Keratinocyte (primary cell): ENCODE data around the gene DNLZ. TPM values are rescaled to one million over a fixed set of nuclear protein-coding genes. Genes with fewer than 3 reads are reported as not detected.

Source experiments
- DNase-seq: peaks from one replicate; pipeline ENCODE4 v3.0.0-alpha.2; 2011; ENCODE audit warnings: low read depth, missing footprints, low spot score
- FAIRE-seq: peaks from 2 replicates; lab custom pipeline; 2011; peaks lifted over from hg19 to GRCh38; lab: Jason Lieb, UNC
- H2AFZ ChIP-seq: 2 replicates; pipeline ENCODE4 v1.6.0; 2012; ENCODE audit warnings: low read length, control low read depth, inconsistent platforms; ENCODE audit not compliant: control insufficient read depth
- H3K27ac ChIP-seq: 2 replicates; pipeline ENCODE4 v1.5.1; 2011; ENCODE audit warnings: low read length; ENCODE audit not compliant: control insufficient read depth, insufficient read depth
- H3K27me3 ChIP-seq: 3 replicates; pipeline ENCODE4 v1.6.0; 2011; ENCODE audit warnings: low read length; ENCODE audit not compliant: control insufficient read depth, insufficient read depth; ENCODE audit errors: extremely low read depth
- H3K36me3 ChIP-seq, 2 experiments: 2 replicates in 1 of 2; 3 replicates in 1 of 2; pipeline ENCODE4 v1.5.1; 2011; ENCODE audit warnings: low read length in 2 of 2, mild to moderate bottlenecking in 1 of 2; ENCODE audit not compliant: control insufficient read depth in 2 of 2, insufficient read depth in 2 of 2; ENCODE audit errors: extremely low read depth in 1 of 2
- H3K4me1 ChIP-seq: 3 replicates; pipeline ENCODE4 v1.5.1; 2011; ENCODE audit warnings: low read length; ENCODE audit not compliant: control insufficient read depth, insufficient read depth; ENCODE audit errors: extremely low read depth
- H3K4me2 ChIP-seq: 3 replicates; pipeline ENCODE4 v1.6.0; 2011; ENCODE audit warnings: low read depth, low read length; ENCODE audit not compliant: control insufficient read depth, insufficient read depth; ENCODE audit errors: extremely low read depth
- H3K4me3 ChIP-seq, 3 experiments: fragments of 200-600 bp in 1 of 3; sonication (generic) in 1 of 3; 2 replicates in 2 of 3; 3 replicates in 1 of 3; pipeline ENCODE4 v1.5.1; 2011 to 2016; ENCODE audit warnings: low read length in 3 of 3, mild to moderate bottlenecking in 3 of 3, control low read depth in 2 of 3, inconsistent platforms in 1 of 3, low read depth in 1 of 3, mixed read lengths in 1 of 3, mixed run types in 1 of 3, moderate library complexity in 1 of 3; ENCODE audit not compliant: control insufficient read depth in 2 of 3, insufficient read depth in 2 of 3; ENCODE audit errors: extremely low read depth in 1 of 3
- H3K79me2 ChIP-seq: 2 replicates; pipeline ENCODE4 v1.6.0; 2012; ENCODE audit warnings: low read length; ENCODE audit not compliant: control insufficient read depth, insufficient read depth
- H3K9ac ChIP-seq: 3 replicates; pipeline ENCODE4 v1.6.0; 2011; ENCODE audit warnings: low read length; ENCODE audit not compliant: control insufficient read depth, insufficient read depth; ENCODE audit errors: extremely low read depth
- H3K9me1 ChIP-seq: 3 replicates; pipeline ENCODE4 v1.6.0; 2011; ENCODE audit warnings: low read length; ENCODE audit not compliant: control insufficient read depth, insufficient read depth; ENCODE audit errors: extremely low read depth
- H3K9me3 ChIP-seq: 2 replicates; pipeline ENCODE4 v1.5.1; 2012; ENCODE audit warnings: low read depth, low read length; ENCODE audit not compliant: control insufficient read depth
- H4K20me1 ChIP-seq: 3 replicates; pipeline ENCODE4 v1.6.0; 2011; ENCODE audit warnings: low read length; ENCODE audit not compliant: control insufficient read depth, insufficient read depth; ENCODE audit errors: extremely low read depth
- EZH2 ChIP-seq: IDR thresholded peaks from one replicate; pipeline ENCODE4 v1.6.1; 2012; ENCODE audit warnings: inconsistent platforms, mild to moderate bottlenecking, low read length, moderate library complexity
- dilution Hi-C: fragments of 300-500 bp; cut with MboI; formaldehyde crosslinking; loops from one replicate; pipeline ENCODE4 v1.7.0; 2020; ENCODE audit warnings: low sequenced_read_pairs; ENCODE audit not compliant: extremely low pct_ligation_motif_present
- polyA plus RNA-seq, 5 experiments: library from polyadenylated mRNA; depleted of rRNA in 3 of 5; stranded (reverse) in 3 of 5; stranded (forward) in 1 of 5; unstranded in 1 of 5; fragments of >200 nt; gene quantifications; 1 replicate in 1 of 5; 2 replicates in 3 of 5; 3 replicates in 1 of 5; pipeline versions ENCODE4 v1.2.1 to v1.2.3, GENCODE V29; 2011 to 2012; ENCODE audit warnings: missing spikeins in 2 of 5, low read depth in 1 of 5, low replicate concordance in 1 of 5
- TF ChIP-seq, protein P1 (sequence below), 3 experiments: IDR thresholded peaks in 1 of 3; conservative IDR thresholded peaks in 1 of 3; optimal IDR thresholded peaks in 1 of 3; 2 replicates in 2 of 3; 3 replicates in 1 of 3; pipeline versions ENCODE3 to v1.5.1; 2011; ENCODE audit warnings: low read length in 3 of 3, mild to moderate bottlenecking in 3 of 3, moderate library complexity in 2 of 3, control low read depth in 1 of 3, inconsistent platforms in 1 of 3; ENCODE audit not compliant: insufficient read depth in 2 of 3; ENCODE audit errors: extremely low read depth in 1 of 3

The DNLZ gene
- polyA plus RNA-seq, 1 donor (not counting 4 experiments of a cell fraction or from before 2014, with no cell fraction given), result 6.7 TPM

DNA sequence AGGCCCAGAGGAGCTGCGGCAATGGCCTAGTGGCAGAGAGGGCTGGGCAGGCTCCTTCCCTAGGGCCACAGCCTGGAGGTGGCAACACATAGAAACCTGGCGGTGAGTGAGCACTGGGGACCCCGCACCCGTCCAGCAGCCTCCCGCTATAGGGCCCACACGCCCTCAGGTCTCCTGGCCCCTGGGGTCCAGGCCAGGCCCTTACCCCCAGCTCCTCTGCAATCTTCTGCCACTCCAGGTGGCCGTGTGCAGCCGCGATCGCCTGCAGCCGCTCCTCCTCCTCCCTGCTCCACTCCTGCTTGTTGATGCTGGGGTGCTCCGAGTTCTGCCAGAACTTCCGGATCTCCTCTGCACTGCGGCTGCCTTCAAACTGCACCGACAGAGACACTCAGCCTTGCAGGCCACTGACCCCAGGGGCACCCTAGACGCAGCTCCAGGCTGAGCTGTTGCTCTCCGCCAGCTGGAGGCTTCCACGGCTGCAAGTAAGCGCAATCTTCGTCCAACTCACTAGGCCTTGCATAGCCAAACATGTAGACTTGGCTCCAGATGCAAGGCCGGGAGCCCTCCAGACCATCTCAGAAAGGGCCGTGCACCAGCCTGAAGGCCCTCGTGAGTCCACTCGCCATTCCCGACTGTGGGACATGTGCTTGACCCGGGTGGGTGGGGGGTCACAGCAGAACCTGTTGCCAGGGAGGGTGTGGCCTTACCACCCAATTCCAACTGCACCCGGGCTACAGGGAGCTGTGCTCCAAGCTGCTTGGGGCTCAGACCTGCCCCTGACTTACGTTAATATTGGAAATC lies 28.4 kb upstream of the DNLZ start:
- TF ChIP-seq EZH2, result no peak
- TF ChIP-seq, protein P1, sequence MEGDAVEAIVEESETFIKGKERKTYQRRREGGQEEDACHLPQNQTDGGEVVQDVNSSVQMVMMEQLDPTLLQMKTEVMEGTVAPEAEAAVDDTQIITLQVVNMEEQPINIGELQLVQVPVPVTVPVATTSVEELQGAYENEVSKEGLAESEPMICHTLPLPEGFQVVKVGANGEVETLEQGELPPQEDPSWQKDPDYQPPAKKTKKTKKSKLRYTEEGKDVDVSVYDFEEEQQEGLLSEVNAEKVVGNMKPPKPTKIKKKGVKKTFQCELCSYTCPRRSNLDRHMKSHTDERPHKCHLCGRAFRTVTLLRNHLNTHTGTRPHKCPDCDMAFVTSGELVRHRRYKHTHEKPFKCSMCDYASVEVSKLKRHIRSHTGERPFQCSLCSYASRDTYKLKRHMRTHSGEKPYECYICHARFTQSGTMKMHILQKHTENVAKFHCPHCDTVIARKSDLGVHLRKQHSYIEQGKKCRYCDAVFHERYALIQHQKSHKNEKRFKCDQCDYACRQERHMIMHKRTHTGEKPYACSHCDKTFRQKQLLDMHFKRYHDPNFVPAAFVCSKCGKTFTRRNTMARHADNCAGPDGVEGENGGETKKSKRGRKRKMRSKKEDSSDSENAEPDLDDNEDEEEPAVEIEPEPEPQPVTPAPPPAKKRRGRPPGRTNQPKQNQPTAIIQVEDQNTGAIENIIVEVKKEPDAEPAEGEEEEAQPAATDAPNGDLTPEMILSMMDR (optimal IDR thresholded peaks at IDR 0.05 in 1 of 3, IDR thresholded peaks at IDR 0.05 in 1 of 3, conservative IDR thresholded peaks at IDR 0.05 in 1 of 3; ENCODE audit: extremely low read depth in 1 of 3, insufficient read depth in 2 of 3, low read length in 3 of 3), result no peak
- Histone ChIP-seq H3K9me3 (no peaks in the 10 kb centered on the region), H3K9ac (no peak overlapping the region), H3K4me3 (no peak overlapping the region), H3K27ac (no peak overlapping the region), H3K27me3 (no peaks in the 10 kb centered on the region), H3K4me1 (no peaks in the 10 kb centered on the region), H3K36me3 (peaks cover 54 to 72% of the 10 kb centered on the region in 2 experiments), H2AFZ (no peak overlapping the region), H3K79me2 (peaks cover 9% of the 10 kb centered on the region), H3K9me1 (no peaks in the 10 kb centered on the region), H3K4me2 (no peak overlapping the region), H4K20me1 (peaks cover 2% of the 10 kb centered on the region)
- dilution Hi-C loops, result no loop called here
- FAIRE-seq, result no peak
- DNase-seq, result no peak

DNA sequence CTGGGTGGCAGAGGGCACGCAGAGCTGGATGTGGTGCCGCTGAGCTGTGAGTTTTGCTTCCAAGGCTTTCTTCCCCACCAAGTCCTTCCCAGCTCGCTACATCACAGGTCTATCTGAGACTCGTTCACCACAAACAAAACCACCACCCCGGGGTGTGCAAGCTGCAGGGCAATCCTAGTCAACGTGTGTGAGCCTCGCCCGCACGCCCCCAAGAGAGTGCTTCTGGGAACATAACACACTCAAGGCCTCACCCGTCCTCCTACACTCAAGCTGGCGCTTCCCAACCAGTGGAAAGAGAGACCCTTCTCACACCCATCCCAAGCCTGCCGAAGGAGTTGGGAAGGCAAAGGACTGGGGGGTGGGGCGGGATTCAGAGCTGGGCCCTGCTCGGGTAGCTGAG lies 25.9 kb upstream of the DNLZ start:
- Histone ChIP-seq H3K9me3 (no peaks in the 10 kb centered on the region), H3K9ac (no peak overlapping the region), H3K27ac (no peak overlapping the region), H3K36me3 (peaks cover 36 to 56% of the 10 kb centered on the region in 2 experiments), H3K4me2 (no peak overlapping the region), H3K4me3 (no peak overlapping the region), H3K4me1 (no peaks in the 10 kb centered on the region), H3K79me2 (no peaks in the 10 kb centered on the region), H2AFZ (no peak overlapping the region), H3K27me3 (no peaks in the 10 kb centered on the region), H3K9me1 (no peaks in the 10 kb centered on the region), H4K20me1 (peaks cover 2% of the 10 kb centered on the region)
- FAIRE-seq, result no peak
- no peak for TF ChIP-seq EZH2
- TF ChIP-seq, protein P1 (optimal IDR thresholded peaks at IDR 0.05 in 1 of 3, IDR thresholded peaks at IDR 0.05 in 1 of 3, conservative IDR thresholded peaks at IDR 0.05 in 1 of 3; ENCODE audit: extremely low read depth in 1 of 3, insufficient read depth in 2 of 3, low read length in 3 of 3), result peak in 1 of 3 experiments; percentile 20
- no peak for DNase-seq
- dilution Hi-C loops, result no loop called here
